Neural progenitor cell (in vitro differentiated cells): ENCODE data around the gene CDCA4.

ENCODE experiments used
- CTCF ChIP-seq: fragments of 200-600 bp; sonication (generic); IDR thresholded peaks from 2 replicates; pipeline ENCODE4 v1.5.1; 2017; ENCODE audit warnings: antibody characterized with exemption, mild to moderate bottlenecking
- EZH2 ChIP-seq: fragments of 200-600 bp; sonication (generic); IDR thresholded peaks from 2 replicates; pipeline ENCODE4 v1.6.1; 2017; ENCODE audit warnings: antibody characterized with exemption, mild to moderate bottlenecking, moderate library complexity

- no peak for TF ChIP-seq EZH2
- no peak for TF ChIP-seq CTCF
Measured at GRCh38 chr14:105049753-105050550, 29.1 kb upstream of the CDCA4 start.
